ENCODE results near the gene EHD4. TPM values are rescaled to one million over a fixed set of nuclear protein-coding genes. Genes with fewer than 3 reads are reported as not detected.

Gene EHD4
- polyA plus RNA-seq, 1 donor, result 13.2 TPM

DNA sequence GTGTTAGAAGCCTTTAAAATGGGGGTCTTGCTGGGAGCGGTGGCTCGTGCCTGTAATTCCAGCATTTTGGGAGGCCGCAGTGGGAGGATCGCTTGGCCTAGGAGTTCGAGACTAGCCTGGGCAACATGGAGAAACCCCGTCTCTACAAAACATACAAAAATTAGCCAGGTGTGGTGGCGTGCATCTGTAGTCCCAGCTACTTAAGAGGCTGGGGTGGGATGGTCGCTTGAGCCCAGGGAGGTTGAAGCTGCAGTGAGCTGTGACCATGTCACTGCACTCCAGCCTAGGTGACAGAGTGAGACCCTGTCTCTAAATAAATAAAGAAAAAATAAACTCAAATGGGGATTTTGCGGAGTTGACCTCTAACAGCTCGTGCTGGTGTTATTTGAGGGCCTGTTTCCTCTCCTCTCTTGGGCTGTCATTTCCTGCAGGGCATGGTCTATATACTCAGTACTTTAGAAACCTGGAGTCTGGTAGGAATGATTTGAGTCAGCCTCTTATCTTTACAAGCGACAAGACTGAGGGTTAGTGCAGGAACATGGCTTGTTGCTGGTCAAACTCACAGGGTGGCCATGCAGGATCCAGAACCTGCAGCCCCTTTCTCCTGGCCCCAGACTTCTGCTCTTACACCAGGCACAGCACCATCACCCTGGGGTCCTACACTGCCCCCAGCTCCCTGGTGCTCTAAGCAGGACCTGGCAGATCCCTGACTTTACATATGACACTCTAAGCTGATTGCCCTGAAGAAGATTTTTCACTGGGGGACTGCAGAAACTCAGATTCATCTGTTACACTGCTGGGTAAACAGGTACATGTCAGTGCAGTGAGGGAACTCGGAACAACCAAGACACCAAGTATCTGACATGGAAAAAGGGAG is 15.1 kb downstream of the EHD4 start:
- no peak for DNase-seq

DNA sequence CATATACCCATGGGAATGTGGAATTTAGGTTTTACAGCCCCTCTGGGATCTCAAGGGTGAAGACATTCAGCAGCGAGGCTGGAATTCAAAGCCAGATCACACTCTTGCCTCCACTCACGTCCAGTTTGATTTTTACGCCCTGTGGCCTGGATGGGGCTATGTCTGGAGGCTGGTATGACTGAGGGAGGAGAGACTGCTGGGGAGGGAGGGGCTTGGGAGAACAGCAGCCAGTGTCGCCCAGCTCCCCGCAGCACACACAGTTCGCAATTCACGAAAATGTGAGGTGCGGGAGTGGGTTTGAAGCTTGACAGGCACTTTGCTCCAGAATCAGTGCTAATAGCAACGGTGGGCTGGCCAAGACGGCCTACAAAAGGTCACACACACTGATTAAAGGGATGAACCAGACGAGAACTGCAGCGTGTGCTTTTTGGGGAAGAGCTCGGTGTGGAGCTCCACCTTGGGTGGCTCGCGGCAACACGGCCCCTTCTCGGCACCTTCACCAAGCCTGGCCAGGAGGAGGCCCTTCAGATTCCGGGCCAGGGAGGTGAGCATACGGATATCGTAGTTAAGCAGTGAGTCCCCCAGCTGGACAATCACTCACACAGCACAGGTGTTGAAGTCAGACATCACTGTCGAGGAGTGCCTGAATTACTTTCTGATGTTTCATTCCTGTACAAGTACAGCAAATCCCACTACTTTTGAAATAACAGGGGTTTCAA is 16.4 kb downstream of the EHD4 start:
- DNase-seq, result no peak

DNA sequence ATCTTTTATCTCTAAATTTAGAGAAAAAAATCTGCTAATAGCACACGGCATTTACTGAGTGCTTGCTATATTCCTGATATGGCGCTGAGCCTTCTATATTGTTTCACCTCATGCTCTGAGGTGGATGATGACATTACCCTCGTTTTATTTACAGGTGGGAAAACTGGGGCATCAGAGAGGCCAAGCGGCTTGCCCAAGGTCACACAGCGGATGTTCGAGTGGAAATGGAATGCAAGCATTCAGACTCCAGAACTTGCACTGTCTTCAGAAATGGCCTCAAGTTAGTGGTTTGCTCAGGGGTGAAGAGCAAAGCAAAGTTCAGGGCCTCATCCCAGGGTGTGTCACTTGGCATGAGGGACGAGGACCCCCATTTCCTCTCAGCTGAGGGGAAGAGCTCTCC is 17.3 kb downstream of the EHD4 start:
- no peak for DNase-seq

DNA sequence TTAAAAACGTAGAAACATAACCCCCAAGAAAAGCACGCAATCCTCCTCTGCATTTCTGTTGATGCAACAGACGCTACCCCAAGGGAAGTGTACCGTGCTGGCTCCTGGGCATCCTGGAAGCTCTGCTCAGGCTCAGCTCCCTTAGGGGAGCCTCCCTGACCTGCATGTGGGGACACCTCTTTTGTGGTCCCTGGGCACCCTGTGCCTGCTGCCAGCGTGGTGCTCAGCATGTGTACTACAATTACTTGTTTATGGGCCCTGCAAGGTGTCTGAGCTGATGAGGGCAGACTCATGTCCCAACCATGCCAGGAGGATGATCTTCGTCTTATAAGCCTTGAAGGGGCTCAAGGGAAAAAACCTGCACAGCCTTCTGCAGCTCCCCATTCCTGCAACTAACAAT is 18.3 kb downstream of the EHD4 start:
- DNase-seq, result no peak

DNA sequence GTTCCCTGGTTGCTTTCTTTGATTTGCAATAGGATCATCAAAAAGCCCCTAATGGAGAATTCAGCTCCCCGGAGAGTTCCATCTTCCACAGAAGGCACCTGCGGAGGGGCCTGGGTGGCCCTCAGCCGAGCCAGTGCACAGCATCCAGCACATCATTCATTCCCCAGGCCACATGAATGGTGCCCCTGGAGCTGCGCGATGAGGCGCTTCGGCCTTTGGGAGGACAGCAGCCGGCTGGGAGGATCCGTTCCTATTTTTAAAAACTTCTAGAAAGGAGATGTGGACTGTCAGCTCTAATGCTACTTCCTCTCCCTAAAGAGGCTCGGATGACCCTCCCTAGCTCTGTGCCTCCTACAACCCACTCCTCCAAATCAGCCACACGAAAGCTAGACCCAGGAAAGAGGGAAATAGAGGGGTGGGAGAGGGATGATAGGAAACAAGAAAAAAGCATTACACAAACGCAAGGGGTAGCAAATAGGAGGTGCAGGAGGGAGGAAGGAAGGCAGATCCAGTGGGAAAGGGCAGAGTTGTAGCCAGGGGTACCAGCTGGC is 20.3 kb downstream of the EHD4 start:
- DNase-seq, result no peak

DNA sequence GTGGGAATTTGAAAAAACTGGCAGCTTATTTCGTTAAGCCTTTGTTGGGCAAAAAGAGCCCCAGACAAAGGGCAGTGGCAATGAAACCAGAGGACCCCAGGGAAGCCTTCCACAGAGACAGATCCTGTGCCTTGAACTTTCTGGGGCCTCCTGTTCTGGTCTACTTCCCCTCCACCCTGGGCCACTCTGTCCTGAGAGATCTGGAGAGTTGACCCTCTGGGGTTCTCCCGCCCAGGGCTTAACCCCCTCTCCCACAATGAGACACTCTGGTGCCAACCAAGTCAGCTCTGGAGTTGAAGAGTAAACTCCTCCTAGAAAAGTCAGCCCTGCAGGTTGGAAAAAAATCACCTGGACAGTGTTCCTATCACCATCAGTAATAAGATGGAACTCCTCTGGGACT is 20.8 kb downstream of the EHD4 start:
- no peak for DNase-seq

DNA sequence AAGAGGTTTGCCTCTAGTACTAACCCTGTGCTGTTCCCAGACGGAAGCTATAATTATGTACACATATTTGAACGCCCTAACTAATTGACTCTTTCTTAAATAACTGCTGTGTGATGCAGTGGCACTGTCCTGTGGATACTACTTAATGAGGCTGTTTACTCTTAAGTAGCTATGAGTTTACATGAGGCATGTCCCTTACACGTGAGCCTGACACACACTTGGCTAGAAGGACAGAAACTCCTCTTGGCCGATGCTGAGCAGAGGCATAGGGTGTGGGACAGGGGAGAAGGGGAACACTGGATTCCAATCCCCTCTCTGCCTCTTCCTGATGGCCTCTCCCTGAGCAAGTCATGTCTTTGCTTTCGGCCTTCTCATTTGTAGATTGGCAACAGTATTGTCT is 21.9 kb downstream of the EHD4 start:
- DNase-seq, result no peak

DNA sequence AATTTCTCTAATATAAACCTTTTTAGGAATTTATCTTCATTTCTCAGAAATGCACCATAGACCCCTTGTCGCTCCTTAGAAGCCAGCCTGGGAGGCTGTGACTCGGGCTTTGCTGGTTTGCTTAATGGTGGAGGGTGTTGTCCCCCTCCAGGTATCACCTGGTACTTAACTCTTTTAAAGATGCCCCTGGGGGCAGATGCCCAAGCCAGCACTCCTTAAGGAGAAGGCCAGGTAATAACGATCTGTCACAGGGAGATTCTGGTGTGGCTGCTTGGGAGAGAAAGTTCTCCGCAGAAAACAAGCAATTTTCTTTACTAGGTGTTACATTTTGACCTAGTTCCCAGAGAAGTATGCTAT is 22.3 kb downstream of the EHD4 start:
- DNase-seq, result no peak

DNA sequence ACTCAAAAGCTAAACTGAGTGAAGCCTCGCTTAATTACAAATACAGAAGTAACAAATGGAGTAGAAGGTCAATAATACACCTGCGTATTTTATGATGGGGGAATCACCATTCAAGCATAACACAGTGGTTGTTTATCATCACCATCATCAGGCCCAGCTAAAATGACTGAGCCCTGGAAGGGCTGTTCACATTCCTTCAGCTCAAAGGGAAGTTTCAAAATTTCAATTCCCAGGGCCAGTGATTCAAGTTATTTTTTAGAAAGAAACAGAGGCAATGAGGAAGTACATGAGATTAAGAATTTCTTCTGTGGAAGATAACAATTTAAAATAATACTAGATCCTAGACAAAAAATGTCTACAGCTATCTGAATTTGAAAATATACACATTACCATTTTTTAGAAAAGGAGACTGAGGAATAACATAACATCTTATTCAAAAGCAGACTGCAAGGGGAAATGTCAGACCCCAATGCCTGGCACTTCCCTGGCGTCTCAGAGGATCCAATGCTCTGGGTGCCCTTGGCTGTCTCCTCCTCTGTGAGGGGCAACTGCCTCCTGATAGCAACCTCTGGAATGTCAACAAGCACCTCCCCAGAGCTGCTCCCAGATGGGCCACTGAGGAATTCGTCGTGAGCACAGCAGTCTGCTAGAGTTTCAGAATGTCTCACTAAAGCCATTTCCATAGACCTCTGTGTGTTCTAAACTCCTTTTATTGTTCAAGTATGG is 22.8 kb downstream of the EHD4 start:
- DNase-seq, result no peak

DNA sequence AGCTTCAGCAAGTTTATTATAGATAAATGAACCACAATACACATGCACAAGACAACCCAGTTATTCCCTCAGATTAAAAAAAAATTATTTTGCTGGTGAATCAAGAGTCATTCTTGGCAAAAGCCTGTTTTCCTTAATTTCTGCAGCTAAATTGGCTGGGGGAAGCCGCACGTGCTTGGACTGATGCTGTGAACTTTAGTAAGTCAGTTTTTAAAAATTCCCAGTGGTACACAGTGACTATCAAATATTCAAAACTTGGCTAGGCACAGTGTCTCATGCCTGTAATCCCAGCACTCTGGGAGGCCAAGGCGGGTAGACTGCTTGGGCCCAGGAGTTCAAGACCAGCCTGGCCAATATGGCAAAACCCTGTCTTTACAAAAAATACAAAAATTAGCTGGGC is 23.9 kb downstream of the EHD4 start:
- no peak for DNase-seq

DNA sequence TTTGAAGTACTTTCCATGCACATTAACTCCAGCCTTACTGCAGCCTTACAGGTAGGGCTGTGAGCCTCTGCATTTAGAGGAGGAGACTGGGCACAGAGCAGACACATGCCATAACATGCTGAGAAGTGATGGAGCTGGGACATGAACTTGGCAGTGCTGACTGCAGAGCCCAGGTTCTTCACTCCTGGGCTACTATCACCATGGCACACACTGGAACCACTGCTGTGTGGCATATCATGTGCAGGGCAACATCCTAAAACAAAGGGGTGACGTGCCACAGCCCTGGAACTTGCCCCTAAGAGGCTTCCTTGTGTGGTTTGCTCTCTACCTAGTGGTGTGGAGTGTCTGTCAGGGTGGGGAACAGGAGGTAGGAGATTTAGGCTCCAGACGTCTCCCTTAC is 25.4 kb downstream of the EHD4 start:
- no peak for DNase-seq

DNA sequence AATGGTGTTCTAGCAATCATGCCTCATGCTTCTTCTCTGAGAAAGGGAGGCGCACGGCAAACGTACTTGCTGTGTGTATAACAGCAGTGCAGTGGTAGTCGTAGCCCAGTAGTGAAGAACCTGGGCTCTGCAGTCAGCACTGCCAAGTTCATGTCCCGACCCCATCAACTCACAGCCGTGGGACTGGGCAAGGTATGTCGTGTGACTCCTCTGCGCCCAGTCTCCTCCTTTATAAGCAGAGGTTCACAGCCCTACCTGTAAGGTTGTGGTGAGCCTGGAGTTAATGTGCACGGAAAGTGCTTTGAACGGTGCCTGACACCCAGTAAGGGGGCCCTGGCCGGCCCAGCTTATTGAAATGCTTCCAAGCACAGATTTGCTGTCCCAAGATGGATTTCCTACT is 26.6 kb downstream of the EHD4 start:
- no peak for DNase-seq

DNA sequence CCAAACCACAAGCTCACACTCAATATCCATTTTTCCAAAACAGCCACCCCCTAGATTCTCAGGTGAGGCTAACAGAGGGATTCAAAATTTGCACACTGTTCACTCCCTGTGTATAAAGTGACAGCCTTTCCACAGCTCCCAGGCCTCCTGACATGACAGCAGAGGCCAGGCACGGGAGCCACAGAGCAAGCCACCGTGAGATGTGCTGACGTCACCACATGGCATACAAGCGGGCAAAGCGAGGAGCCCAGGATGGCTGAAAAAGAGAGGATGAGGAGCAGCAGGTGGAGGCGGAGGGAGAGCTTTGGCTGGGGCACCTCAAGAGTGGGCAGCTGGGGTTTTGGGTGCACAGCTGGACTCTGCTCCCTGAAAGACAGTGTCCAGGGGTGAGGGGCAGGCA is 27.1 kb downstream of the EHD4 start:
- DNase-seq, result no peak

DNA sequence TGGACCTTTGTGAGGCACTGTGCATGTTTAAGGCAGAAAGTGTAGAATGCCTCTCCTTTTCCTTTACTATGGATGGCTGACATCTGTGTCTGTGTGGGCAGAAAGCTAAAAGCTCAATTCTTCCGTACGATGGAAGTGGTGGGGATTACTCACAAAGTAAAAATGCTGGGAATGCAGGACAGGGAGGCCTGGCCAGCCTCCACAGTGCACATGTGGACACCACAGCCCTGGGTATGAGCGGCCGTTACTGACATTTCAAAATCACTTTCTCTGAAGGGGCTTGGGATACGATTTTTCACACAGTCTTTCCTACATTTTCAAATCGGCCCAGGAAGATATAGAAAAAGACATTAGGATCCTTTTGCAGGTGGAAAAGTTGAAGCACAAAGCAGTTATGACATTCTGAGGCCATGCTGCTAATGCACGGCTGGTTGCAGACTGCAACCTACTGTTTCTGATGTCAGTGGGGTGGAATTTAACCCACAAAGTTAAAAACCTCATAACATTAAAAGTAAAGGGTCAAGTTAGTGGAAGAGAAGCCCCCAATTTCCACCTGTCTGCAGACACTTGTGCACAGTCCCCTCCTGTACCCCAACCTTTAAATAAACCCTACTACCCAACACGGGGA is 27.9 kb downstream of the EHD4 start:
- no peak for DNase-seq

DNA sequence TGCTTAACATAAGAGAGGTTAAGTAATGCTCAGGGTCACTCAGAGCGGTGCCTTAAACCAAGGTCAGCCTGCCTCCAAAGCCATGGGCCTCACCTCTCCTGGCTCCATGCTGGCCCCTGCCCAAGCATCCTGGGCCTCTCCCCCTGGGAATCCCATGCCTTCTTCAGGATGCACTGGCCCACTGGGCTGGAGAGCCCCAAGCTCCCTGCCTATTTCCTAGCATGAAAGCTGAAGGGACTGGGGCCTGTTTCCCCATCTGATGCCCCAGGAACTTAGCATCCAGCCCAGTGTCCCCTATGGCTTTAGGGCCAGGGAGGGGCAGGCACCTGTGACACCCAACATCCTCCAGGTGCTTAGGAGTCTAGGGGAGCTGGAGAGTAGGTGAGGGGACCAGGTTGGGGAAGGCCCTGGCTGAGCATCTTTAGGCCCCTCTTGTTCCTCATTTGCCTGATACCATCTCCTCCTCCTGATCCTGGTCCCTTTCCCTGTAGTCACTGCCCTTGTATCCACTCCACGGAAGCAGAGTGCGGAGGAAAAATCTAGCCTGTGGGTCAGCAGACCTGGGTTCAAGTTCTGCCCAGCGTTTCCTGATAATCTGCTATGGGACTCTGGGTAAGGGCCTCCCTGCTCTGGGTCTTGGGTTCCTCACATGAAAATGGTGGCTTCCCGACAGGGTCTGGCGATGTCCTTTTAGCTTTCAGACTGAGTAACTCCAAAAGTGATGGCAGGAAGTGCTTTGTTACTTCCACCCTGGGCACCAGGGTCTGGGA is 28.6 kb downstream of the EHD4 start:
- DNase-seq, result no peak

DNA sequence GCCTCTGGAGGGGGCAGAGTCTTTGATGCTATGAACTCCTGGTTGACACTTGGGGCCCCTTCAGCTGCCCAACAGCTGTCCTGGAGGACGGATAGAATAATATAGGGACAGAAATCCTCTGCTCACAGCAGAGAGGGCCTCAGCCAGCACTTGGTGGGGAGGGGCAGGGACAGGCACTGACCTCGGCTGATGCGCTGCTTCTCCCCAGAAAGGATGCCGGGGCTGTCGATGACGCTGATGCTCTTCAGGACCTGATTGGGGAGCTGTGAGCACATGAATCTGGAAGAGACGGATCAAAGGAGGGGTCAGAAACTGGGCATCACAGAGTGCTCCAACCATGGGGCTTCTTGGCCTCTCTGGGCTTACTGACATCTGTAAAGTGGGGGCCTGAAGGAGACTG is 29.5 kb downstream of the EHD4 start:
- no peak for DNase-seq

DNA sequence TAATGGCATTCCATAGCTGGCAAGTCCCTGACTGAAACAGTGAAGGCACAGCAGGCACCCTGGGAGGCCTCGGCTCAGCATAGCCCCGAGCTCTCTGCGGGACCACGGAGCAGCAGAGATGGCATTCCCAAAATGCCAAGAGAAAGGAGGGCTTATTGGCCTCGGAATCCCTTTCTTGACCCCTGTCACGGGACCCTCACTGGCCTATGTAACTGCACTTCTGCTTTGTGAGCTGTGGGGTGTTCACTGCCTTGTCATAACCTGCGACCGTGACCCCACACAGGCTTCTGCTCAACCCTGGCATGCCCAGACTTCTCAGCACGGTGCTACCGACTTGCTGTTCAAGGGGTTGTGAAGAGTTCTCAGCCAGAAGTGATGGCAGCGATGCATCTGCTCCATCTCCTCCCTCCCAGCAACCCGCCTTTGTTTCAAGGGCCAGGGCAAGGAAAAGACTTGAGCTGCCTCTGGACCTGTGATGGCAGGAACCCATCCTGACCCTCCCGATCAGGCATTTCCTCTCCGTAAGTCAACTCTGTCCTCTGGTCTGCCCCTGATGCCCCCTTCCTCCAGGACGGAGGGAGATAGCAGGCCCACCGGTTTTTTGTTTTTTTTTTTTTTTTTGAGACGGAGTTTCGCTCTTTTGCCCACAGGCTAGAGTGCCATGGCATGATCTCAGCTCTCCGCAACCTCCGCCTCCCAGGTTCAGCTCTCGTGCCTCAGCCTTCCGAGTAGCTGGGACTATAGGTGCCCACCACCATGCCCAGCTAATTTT is 30.5 kb downstream of the EHD4 start:
- no peak for DNase-seq

DNA sequence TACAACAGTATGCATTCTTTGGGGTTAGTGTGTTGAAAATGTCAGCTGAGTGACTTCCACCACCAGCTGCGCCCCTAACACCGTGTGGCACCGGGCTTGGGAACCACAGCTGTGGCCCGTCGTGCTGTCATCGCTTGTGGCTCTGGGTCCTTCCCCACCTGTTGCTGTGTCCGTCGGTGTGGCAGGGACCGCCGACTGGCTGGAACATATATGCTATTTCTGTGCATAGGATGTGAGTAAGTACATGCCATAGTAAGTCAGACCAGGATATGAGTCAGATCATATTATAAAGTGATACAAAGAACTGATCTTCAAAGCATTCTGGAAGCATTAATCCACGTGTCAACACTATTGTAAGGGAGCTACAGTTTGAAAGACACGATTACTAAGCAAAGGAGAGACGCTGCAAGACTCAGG is 31.9 kb downstream of the EHD4 start:
- DNase-seq, result no peak

DNA sequence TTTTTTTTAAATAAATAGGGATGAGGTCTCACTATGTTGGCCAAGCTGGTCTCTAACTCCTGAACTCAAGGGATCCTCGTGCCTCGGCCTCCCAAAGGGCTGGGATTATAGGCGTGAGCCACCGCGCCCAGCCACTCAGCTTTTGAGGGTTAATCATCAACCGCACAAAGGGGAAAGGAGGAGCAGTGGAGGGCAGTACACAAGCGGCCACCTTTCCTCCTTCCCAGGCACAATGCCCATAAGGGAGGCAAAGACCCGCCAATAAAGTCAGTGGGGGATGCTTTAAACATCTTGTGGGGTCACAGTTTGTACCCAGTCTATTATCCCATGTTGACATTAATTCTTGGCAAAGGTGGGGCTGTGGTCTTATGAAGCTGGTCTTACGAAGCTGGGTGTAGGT is 32.4 kb downstream of the EHD4 start:
- no peak for DNase-seq

DNA sequence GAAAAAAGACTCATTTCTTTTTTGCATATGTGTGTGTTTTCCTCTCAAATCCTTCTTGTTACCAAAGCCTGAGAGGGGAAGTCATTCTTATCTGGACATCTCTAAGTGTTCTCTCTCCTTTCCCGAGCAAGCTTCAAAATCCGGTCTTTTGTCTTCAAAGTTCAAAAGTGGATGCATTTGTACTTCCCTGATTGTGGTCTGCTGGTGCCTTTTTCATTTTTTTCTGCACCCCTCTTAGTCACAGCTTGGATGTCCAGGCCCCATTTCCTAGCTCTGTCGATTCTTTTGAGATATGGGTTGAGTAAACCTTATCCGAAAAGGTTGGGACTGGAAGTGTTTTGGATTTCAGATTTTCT is 34.8 kb downstream of the EHD4 start:
- DNase-seq, result no peak

All from left kidney (tissue), 2 donors.